Measurements from ENCODE around the gene EIPR1. TPM values are rescaled to one million over a fixed set of nuclear protein-coding genes. Genes with fewer than 3 reads are reported as not detected.

The EIPR1 gene
- total and polyA plus RNA-seq, 2 donors from 2014 or later, result 28.2 to 37.8 TPM

DNA sequence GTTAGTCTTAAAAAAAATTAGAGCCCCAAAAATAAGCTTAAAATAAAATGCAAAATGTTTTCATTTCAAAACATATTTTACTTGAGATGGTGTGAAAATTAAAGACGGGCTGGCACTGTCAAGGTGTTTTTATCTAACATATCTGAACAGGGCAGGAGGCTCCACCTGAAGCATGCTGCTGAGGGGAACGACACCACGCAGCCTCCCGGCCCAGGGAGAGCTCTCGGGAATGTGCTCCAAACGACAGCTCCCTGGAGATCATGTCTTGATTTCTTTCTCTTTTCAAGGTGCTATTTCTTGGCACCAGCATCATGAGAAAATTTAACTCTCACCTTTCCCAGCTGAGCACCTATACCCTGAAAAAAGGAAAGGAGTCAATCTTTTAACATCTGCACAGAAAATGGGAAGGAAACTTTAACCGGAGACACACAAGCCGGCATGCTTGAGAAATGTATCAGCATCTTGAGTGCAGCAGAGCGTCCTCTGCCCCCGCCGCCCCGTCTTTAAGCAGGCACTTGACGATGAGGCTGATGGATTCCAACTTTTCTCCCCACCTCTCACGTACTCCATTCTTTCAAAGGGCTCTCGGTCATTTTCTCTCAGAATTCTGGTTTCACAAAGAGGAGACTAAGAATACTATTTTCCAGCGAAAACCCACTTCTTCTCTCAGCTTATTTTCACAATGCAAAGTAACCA lies 56.6 kb downstream of the EIPR1 start:
- DNase-seq (no peak), FAIRE-seq (no peak)
- peaks cover 0 to 3% (median 0%) of the 10 kb centered on the region in 3 donors for H3K36me3 ChIP-seq (ENCODE audit: control insufficient read depth in 2 of 3, insufficient read depth in 3 of 3, low read length in 3 of 3)
- no peaks in the 10 kb centered on the region for H3K9me3 ChIP-seq (ENCODE audit: control insufficient read depth in 2 of 3, insufficient read depth in 1 of 3, low read length in 3 of 3)
- H3K4me1 ChIP-seq (ENCODE audit: control insufficient read depth in 2 of 3, insufficient read depth in 2 of 3, low read depth in 1 of 3, low read length in 3 of 3), result peaks cover 0 to 8% (median 0%) of the 10 kb centered on the region in 3 donors
- intact Hi-C loops (cut with DNase I), result no loop called here
- no peak overlapping the region for H3K27ac ChIP-seq (ENCODE audit: low read depth in 2 of 2, low read length in 2 of 2)
- no peak overlapping the region for H3K9ac ChIP-seq (ENCODE audit: low read length in 3 of 3)
- TF ChIP-seq, protein P1, sequence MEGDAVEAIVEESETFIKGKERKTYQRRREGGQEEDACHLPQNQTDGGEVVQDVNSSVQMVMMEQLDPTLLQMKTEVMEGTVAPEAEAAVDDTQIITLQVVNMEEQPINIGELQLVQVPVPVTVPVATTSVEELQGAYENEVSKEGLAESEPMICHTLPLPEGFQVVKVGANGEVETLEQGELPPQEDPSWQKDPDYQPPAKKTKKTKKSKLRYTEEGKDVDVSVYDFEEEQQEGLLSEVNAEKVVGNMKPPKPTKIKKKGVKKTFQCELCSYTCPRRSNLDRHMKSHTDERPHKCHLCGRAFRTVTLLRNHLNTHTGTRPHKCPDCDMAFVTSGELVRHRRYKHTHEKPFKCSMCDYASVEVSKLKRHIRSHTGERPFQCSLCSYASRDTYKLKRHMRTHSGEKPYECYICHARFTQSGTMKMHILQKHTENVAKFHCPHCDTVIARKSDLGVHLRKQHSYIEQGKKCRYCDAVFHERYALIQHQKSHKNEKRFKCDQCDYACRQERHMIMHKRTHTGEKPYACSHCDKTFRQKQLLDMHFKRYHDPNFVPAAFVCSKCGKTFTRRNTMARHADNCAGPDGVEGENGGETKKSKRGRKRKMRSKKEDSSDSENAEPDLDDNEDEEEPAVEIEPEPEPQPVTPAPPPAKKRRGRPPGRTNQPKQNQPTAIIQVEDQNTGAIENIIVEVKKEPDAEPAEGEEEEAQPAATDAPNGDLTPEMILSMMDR (IDR thresholded peaks at IDR 0.05; ENCODE audit: borderline replicate concordance, extremely low read depth, insufficient read depth), result no peak
- H3K27me3 ChIP-seq (ENCODE audit: control insufficient read depth, insufficient read depth, low read length), result no peaks in the 10 kb centered on the region
- H3K4me3 ChIP-seq (ENCODE audit: low read length in 3 of 3), result no peak overlapping the region

DNA sequence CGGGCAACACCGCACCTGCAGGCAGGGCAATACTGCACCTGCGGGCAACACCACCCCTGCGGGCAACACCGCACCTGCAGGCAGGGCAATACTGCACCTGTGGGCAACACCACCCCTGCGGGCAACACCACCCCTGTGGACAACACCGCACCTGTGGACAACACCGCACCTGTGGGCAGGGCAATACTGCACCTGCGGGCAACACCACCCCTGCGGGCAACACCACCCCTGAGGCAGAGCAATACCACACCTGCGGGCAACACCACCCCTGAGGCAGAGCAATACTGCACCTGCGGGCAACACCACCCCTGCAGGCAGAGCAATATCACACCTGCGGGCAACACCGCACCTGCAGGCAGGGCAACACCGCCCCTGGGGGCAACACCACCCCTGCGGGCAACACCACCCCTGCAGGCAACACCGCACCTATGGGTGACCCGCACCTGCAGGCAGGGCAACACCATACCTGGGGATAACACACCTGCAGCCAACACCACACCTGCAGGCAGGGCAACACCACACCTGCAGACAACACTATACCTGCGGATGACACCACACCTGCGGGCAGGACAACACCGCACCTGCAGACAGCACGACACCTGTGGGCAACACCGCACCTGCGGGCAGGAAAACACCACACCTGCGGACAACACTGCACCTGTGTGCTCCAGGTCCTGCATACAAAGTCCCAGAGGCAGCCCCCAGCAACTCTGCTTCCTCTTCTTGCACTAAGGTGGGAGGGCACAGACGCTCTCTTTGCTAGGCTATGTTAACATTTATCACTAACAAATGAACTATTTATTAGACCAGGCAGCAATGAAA lies 57.7 kb downstream of the EIPR1 start:
- FAIRE-seq (no peak), DNase-seq (peak in 1 of 5 donors; percentile 45)
- intact Hi-C loops (cut with DNase I), result no loop called here
- H3K27ac ChIP-seq (ENCODE audit: low read depth in 2 of 2, low read length in 2 of 2), result no peak overlapping the region
- no peaks in the 10 kb centered on the region for H3K9me3 ChIP-seq (ENCODE audit: control insufficient read depth in 2 of 3, insufficient read depth in 1 of 3, low read length in 3 of 3)
- H3K9ac ChIP-seq (ENCODE audit: low read length in 3 of 3), result peak overlapping the region in 1 of 3 donors; percentile 5
- peaks cover 0 to 3% (median 0%) of the 10 kb centered on the region in 3 donors for H3K36me3 ChIP-seq (ENCODE audit: control insufficient read depth in 2 of 3, insufficient read depth in 3 of 3, low read length in 3 of 3)
- TF ChIP-seq, protein P1 (IDR thresholded peaks at IDR 0.05; ENCODE audit: borderline replicate concordance, extremely low read depth, insufficient read depth), result no peak
- H3K4me3 ChIP-seq (ENCODE audit: low read length in 3 of 3), result no peak overlapping the region
- H3K4me1 ChIP-seq (ENCODE audit: control insufficient read depth in 2 of 3, insufficient read depth in 2 of 3, low read depth in 1 of 3, low read length in 3 of 3), result no peaks in the 10 kb centered on the region
- no peaks in the 10 kb centered on the region for H3K27me3 ChIP-seq (ENCODE audit: control insufficient read depth, insufficient read depth, low read length)

DNA sequence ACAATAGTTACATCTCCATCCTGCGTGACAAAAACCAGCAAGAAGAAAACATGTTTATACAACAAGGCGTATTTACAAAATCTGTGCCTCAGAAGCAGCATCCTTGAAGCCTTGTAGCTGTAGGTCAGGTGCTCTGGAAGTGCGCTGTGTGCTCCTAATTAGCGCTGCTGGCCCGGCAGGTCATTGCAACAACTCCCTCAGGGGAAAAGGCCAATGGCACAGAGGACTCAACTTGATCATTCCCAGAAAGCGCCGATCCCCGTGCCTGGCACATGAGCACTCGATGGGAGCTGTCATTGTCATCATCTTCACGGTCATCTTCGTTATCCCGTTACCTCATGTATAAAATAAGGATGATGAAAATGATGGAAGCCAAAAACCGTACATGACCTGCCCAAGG lies 58.5 kb downstream of the EIPR1 start:
- H3K4me3 ChIP-seq (ENCODE audit: low read length in 3 of 3), result no peak overlapping the region
- DNase-seq (peak in 1 of 5 donors; percentile 37), FAIRE-seq (no peak)
- intact Hi-C loops (cut with DNase I), result no loop called here
- no peak overlapping the region for H3K27ac ChIP-seq (ENCODE audit: low read depth in 2 of 2, low read length in 2 of 2)
- no peak overlapping the region for H3K9ac ChIP-seq (ENCODE audit: low read length in 3 of 3)
- TF ChIP-seq, protein P1 (IDR thresholded peaks at IDR 0.05; ENCODE audit: borderline replicate concordance, extremely low read depth, insufficient read depth), result no peak
- peaks cover 0 to 3% (median 0%) of the 10 kb centered on the region in 3 donors for H3K4me1 ChIP-seq (ENCODE audit: control insufficient read depth in 2 of 3, insufficient read depth in 2 of 3, low read depth in 1 of 3, low read length in 3 of 3)
- H3K36me3 ChIP-seq (ENCODE audit: control insufficient read depth in 2 of 3, insufficient read depth in 3 of 3, low read length in 3 of 3), result peaks cover 0 to 3% (median 0%) of the 10 kb centered on the region in 3 donors
- H3K27me3 ChIP-seq (ENCODE audit: control insufficient read depth, insufficient read depth, low read length), result no peaks in the 10 kb centered on the region
- H3K9me3 ChIP-seq (ENCODE audit: control insufficient read depth in 2 of 3, insufficient read depth in 1 of 3, low read length in 3 of 3), result no peaks in the 10 kb centered on the region

Data from kidney (tissue), 14 donors.